WTC11 (cell line): ENCODE data around the gene MVD. TPM values are rescaled to one million over a fixed set of nuclear protein-coding genes. Genes with fewer than 3 reads are reported as not detected.

Experiments used
- ATAC-seq: fragments of 200-7000 bp; cut with Tn5 transposase; 2 replicates; pipeline ENCODE4 v1.10.0; 2021; ENCODE audit warnings: mild to moderate bottlenecking, moderate library complexity
- CTCF ChIA-PET: fragments of 300-600 bp; sonication (Branson Sonifier 250); formaldehyde crosslinking; loops from one replicate; lab custom pipeline; 2021; ENCODE audit warnings: antibody characterized with exemption; lab: Charles Lee
- POLR2A ChIA-PET: fragments of 350-600 bp; sonication (Branson Sonifier 250); formaldehyde crosslinking; loops from one replicate; lab custom pipeline; 2021; ENCODE audit warnings: antibody characterized with exemption; lab: Charles Lee
- DNase-seq: peaks from one replicate; pipeline ENCODE4 v3.0.0; 2021; ENCODE audit warnings: low spot score
- H3K27ac Mint-ChIP-seq: 2 replicates; pipeline ENCODE4 v1.8.0; 2021; ENCODE audit warnings: mixed read lengths
- H3K27me3 Mint-ChIP-seq: 2 replicates; pipeline ENCODE4 v1.8.0; 2021; ENCODE audit warnings: low read depth, mild to moderate bottlenecking, moderate library complexity, mixed read lengths
- H3K36me3 Mint-ChIP-seq: 2 replicates; pipeline ENCODE4 v1.8.0; 2021; ENCODE audit warnings: mixed read lengths
- H3K4me1 Mint-ChIP-seq: 2 replicates; pipeline ENCODE4 v1.8.0; 2022; ENCODE audit warnings: mixed read lengths
- H3K4me3 Mint-ChIP-seq: 2 replicates; pipeline ENCODE4 v1.8.0; 2021; ENCODE audit warnings: mild to moderate bottlenecking, moderate library complexity, mixed read lengths
- H3K9me3 Mint-ChIP-seq: 2 replicates; pipeline ENCODE4 v1.8.0; 2021; ENCODE audit warnings: mixed read lengths
- AR ChIP-seq: fragments of 250-450 bp; sonication (Bioruptor Pico); IDR thresholded peaks from 2 replicates; pipeline ENCODE4 v1.9.0; 2021; ENCODE audit warnings: mild to moderate bottlenecking
- ATF2 ChIP-seq: sonication (generic); formaldehyde crosslinking; IDR thresholded peaks from 2 replicates; pipeline ENCODE4 v1.8.1; 2022; ENCODE audit warnings: low read depth, missing genetic modification reagents, borderline replicate concordance
- ATF3 ChIP-seq: sonication (generic); formaldehyde crosslinking; conservative IDR thresholded peaks from 2 replicates; pipeline ENCODE4 v1.8.1; 2022; ENCODE audit warnings: mild to moderate bottlenecking, missing genetic modification reagents
- CBFB ChIP-seq: sonication (generic); formaldehyde crosslinking; IDR thresholded peaks from 2 replicates; pipeline ENCODE4 v1.8.1; 2022; ENCODE audit warnings: mild to moderate bottlenecking, low read depth, missing genetic modification reagents
- CREB1 ChIP-seq: sonication (generic); formaldehyde crosslinking; IDR thresholded peaks from 2 replicates; pipeline ENCODE4 v1.8.0; 2023; ENCODE audit warnings: mild to moderate bottlenecking, missing genetic modification reagents
- FOXJ3 ChIP-seq: sonication (generic); formaldehyde crosslinking; IDR thresholded peaks from 2 replicates; pipeline ENCODE4 v1.9.0; 2021; ENCODE audit warnings: missing genetic modification reagents, mild to moderate bottlenecking, borderline replicate concordance
- GRHL2 ChIP-seq: fragments of 250-450 bp; sonication (Bioruptor Pico); IDR thresholded peaks from 2 replicates; pipeline ENCODE4 v1.8.0; 2022; ENCODE audit warnings: mild to moderate bottlenecking, moderate library complexity; ENCODE audit not compliant: insufficient replicate concordance, severe bottlenecking
- JUN ChIP-seq: sonication (generic); formaldehyde crosslinking; IDR thresholded peaks from 2 replicates; pipeline ENCODE4 v1.8.0; 2023; ENCODE audit warnings: mild to moderate bottlenecking, missing genetic modification reagents
- MXD4 ChIP-seq: fragments of 250-450 bp; sonication (Bioruptor Pico); IDR thresholded peaks from 2 replicates; pipeline ENCODE4 v1.8.0; 2021; ENCODE audit warnings: mild to moderate bottlenecking, moderate library complexity, borderline replicate concordance
- NFYB ChIP-seq: sonication (generic); formaldehyde crosslinking; conservative IDR thresholded peaks from 2 replicates; pipeline ENCODE4 v1.8.0; 2022; ENCODE audit warnings: low read depth, missing genetic modification reagents
- NR2C2 ChIP-seq: sonication (generic); formaldehyde crosslinking; IDR thresholded peaks from 2 replicates; pipeline ENCODE4 v1.8.0; 2022; ENCODE audit warnings: mild to moderate bottlenecking, missing genetic modification reagents
- OVOL2 ChIP-seq: fragments of 250-450 bp; sonication (Bioruptor Pico); IDR thresholded peaks from 2 replicates; pipeline ENCODE4 v1.9.0; 2021; ENCODE audit warnings: mild to moderate bottlenecking, borderline replicate concordance
- STAT6 ChIP-seq: sonication (generic); formaldehyde crosslinking; conservative IDR thresholded peaks from 2 replicates; pipeline ENCODE4 v1.8.1; 2023; ENCODE audit warnings: mild to moderate bottlenecking, low read depth, missing genetic modification reagents, moderate library complexity
- USF1 ChIP-seq: sonication (generic); formaldehyde crosslinking; IDR thresholded peaks from 2 replicates; pipeline ENCODE4 v1.8.0; 2022; ENCODE audit warnings: mild to moderate bottlenecking, missing genetic modification reagents
- ZMAT4 ChIP-seq: fragments of 250-450 bp; sonication (Bioruptor Pico); IDR thresholded peaks from 2 replicates; pipeline ENCODE4 v1.9.0; 2021; ENCODE audit warnings: mild to moderate bottlenecking
- ZNF219 ChIP-seq: sonication (generic); formaldehyde crosslinking; IDR thresholded peaks from 2 replicates; pipeline ENCODE4 v1.8.0; 2023; ENCODE audit warnings: missing genetic modification reagents, mild to moderate bottlenecking, borderline replicate concordance
- ZNF416 ChIP-seq: fragments of 250-450 bp; sonication (Bioruptor Pico); IDR thresholded peaks from 2 replicates; pipeline ENCODE4 v1.9.0; 2021; ENCODE audit warnings: mild to moderate bottlenecking, inconsistent platforms
- ZNF423 ChIP-seq: fragments of 250-450 bp; sonication (Bioruptor Pico); IDR thresholded peaks from 2 replicates; pipeline ENCODE4 v2.1.2; 2022; ENCODE audit warnings: mild to moderate bottlenecking, moderate library complexity
- ZNF532 ChIP-seq: fragments of 250-450 bp; sonication (Bioruptor Pico); IDR thresholded peaks from 2 replicates; pipeline ENCODE4 v1.9.0; 2021; ENCODE audit warnings: mild to moderate bottlenecking, borderline replicate concordance
- total RNA-seq: library from RNA; stranded (reverse); gene quantifications from 3 replicates; pipeline ENCODE4 v1.2.3, GENCODE V29; 2021

The MVD gene
- total RNA-seq, 1 experiment from 2014 or later = 113 TPM

- TF ChIP-seq CBFB (CRISPR knock-in tag) (no peak), AR (no peak), ZNF423 (CRISPR knock-in tag) (no peak), NR2C2 (CRISPR knock-in tag) (no peak), FOXJ3 (CRISPR knock-in tag) (no peak), GRHL2 (no peak)
Measured at GRCh38 chr16:88673716-88674379, 11.0 kb upstream of the MVD start (continued).

- Mint-ChIP-seq H3K36me3 (peaks cover 7% of the 10 kb centered on the region), H3K27ac (peak overlapping the region; percentile 49; the same call in 1 of the 2 replicates), H3K4me1 (no peaks in the 10 kb centered on the region; the same call in 1 of the 2 replicates), H3K4me3 (no peak overlapping the region), H3K9me3 (peaks cover 7% of the 10 kb centered on the region)
- peak; percentile 98 for ATAC-seq
- CTCF ChIA-PET = interaction anchor here (0.8 to 8.4 kb wide), 38 partner anchors 9 to 498 kb away, joined by 3 to 111 read pairs (median 5); partner anchors contain the start of genes CDH15, CTU2, CYBA and IL17C
- TF ChIP-seq ZNF219 (no peak), ZMAT4 (CRISPR knock-in tag) (no peak), CREB1 (no peak), OVOL2 (CRISPR knock-in tag) (no peak), JUN (no peak), MXD4 (CRISPR knock-in tag) (no peak)
- TF ChIP-seq, all 79 proteins: peak for 0
- no peaks in the 10 kb centered on the region for H3K27me3 Mint-ChIP-seq
- POLR2A ChIA-PET = no interaction called here
- peak; percentile 80 for DNase-seq
Measured at GRCh38 chr16:88672776-88673175, 9.9 kb upstream of the MVD start.

- ATAC-seq = no peak
- Mint-ChIP-seq H3K4me1 (peaks cover 2% of the 10 kb centered on the region; the same call in 1 of the 2 replicates), H3K27me3 (no peaks in the 10 kb centered on the region), H3K36me3 (peaks cover 12% of the 10 kb centered on the region), H3K27ac (0 out of 2 replicates have a peak overlapping the region, but pooled peaks have one; percentile 16), H3K9me3 (peaks cover 7% of the 10 kb centered on the region), H3K4me3 (no peak overlapping the region)
- no peak for DNase-seq
- ChIA-PET CTCF (interaction anchor here (1.2 to 8.4 kb wide), 21 partner anchors 8 to 113 kb away, joined by 3 to 111 read pairs (median 9); partner anchors contain the start of genes CTU2, CYBA, IL17C and MVD), POLR2A (no interaction called here)
- TF ChIP-seq ATF3 (CRISPR knock-in tag) = no peak
- TF ChIP-seq ZNF416 (CRISPR knock-in tag) = no peak
- TF ChIP-seq ZNF532 (CRISPR knock-in tag) = no peak
- TF ChIP-seq STAT6 = no peak
- TF ChIP-seq ATF2 = no peak
- TF ChIP-seq USF1 = no peak
- no peak for TF ChIP-seq NFYB (CRISPR knock-in tag)
Measured at GRCh38 chr16:88671806-88672205, 8.9 kb upstream of the MVD start.
